ENCODE results near the gene TMEM145.

DNA sequence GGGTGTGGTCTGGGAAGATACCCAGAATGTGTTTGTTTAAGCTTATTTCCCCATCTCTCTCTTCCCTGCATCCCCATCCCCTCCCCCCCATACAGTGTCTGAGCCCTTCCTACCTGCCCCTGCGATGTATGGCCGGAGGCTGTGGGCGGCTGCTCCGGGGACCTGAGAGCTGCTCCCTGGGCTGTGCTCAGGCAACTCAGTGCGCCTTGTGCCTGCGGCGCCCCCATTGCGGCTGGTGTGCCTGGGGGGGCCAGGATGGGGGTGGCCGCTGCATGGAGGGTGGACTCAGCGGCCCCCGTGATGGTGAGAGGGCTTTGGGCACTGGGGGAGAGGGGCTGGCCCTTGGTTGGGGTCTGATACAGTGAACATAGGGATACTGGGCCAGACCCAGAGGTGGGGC lies 55.3 kb downstream of the TMEM145 start:
- TF ChIP-seq, protein P1, sequence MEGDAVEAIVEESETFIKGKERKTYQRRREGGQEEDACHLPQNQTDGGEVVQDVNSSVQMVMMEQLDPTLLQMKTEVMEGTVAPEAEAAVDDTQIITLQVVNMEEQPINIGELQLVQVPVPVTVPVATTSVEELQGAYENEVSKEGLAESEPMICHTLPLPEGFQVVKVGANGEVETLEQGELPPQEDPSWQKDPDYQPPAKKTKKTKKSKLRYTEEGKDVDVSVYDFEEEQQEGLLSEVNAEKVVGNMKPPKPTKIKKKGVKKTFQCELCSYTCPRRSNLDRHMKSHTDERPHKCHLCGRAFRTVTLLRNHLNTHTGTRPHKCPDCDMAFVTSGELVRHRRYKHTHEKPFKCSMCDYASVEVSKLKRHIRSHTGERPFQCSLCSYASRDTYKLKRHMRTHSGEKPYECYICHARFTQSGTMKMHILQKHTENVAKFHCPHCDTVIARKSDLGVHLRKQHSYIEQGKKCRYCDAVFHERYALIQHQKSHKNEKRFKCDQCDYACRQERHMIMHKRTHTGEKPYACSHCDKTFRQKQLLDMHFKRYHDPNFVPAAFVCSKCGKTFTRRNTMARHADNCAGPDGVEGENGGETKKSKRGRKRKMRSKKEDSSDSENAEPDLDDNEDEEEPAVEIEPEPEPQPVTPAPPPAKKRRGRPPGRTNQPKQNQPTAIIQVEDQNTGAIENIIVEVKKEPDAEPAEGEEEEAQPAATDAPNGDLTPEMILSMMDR (conservative IDR thresholded peaks at IDR 0.05) = no peak
- TF ChIP-seq EZH2 (IDR thresholded peaks at IDR 0.05; ENCODE audit: low read depth) = no peak

Measured in PC-9 (cell line).